Measurements from ENCODE around the gene OR2L5.

DNA sequence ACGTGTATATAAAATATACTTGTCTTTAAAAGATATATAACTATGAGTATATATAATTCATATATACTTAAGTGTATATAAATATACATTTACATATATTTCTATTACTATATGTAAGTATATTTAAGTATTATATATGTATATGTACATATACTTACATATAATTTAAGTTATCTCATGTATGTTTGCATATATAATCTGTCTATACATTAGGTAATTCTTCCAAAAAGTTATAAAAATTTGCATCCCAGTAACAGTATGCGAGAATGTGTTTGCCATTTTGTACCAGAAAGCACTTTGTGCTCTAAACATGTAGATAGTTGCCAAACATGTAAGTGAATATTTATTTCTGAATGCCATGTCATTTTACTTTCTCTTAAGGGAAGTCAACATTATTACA lies 48.5 kb upstream of the OR2L5 start, which contains the start of gene OR2AK2:
- no peak for TF ChIP-seq EZH2 (IDR thresholded peaks at IDR 0.05; ENCODE audit: low read depth)
- no peak for TF ChIP-seq CTCF (conservative IDR thresholded peaks at IDR 0.05)
